OCI-LY1 (cell line): ENCODE results near the gene LAMC3.

Experiments used
- EZH2 ChIP-seq: fragments of 200-600 bp; sonication (generic), shearing (Covaris generic); IDR thresholded peaks from 2 replicates; pipeline ENCODE4 v1.8.0; 2017; ENCODE audit warnings: borderline replicate concordance, mixed run types, mild to moderate bottlenecking, antibody characterized with exemption, low read length, moderate library complexity, mixed read lengths
- TF ChIP-seq, protein P1 (sequence below): fragments of 200-600 bp; sonication (generic), shearing (Covaris generic); IDR thresholded peaks from 2 replicates; pipeline ENCODE4 v1.5.1; 2017; ENCODE audit warnings: mild to moderate bottlenecking, antibody characterized with exemption, low read length, moderate library complexity, mixed read lengths

DNA sequence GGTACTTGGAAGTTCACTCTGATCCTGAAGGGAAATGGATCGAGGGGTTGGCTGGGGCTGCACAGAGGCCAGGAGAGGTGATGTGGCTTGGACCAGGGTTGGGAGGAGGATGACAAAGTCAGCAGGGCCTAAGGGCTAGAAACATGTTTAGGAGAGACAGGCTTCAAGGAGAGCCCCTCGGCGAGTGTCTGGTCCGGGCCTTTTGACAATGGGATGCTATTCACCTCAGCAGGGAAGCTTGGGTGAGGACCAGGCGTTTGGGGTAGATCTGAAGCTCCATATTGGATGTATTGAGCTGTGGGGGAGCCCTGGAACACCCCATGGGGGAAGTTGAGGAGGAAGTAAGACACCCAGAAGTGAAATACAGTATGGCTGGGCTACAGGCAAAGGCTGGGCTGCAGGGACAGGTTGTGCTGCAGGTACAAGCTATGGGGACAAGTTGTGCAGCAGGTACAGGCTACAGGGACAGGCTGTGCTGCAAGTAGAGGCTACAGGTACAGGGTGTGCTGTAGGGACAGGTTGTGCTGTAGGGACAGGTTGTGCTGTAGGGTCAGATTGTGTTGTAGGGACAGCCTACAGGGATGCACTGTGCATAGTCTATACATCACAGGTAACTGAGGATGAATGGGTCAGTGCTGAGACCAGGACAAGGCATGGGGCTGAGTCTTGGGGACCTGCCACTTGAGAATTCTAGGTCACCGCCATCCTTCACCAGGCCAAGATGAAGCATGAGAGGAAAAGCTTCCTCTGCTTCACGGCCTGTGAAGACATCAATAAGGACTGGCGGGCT lies 47.3 kb upstream of the LAMC3 start:
- TF ChIP-seq, protein P1, sequence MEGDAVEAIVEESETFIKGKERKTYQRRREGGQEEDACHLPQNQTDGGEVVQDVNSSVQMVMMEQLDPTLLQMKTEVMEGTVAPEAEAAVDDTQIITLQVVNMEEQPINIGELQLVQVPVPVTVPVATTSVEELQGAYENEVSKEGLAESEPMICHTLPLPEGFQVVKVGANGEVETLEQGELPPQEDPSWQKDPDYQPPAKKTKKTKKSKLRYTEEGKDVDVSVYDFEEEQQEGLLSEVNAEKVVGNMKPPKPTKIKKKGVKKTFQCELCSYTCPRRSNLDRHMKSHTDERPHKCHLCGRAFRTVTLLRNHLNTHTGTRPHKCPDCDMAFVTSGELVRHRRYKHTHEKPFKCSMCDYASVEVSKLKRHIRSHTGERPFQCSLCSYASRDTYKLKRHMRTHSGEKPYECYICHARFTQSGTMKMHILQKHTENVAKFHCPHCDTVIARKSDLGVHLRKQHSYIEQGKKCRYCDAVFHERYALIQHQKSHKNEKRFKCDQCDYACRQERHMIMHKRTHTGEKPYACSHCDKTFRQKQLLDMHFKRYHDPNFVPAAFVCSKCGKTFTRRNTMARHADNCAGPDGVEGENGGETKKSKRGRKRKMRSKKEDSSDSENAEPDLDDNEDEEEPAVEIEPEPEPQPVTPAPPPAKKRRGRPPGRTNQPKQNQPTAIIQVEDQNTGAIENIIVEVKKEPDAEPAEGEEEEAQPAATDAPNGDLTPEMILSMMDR: no peak
- TF ChIP-seq EZH2: no peak
